GM19240 (cell line): ENCODE data around the gene C16orf54.
A peak's percentile ranks its signal among the peaks of the same experiment; 100 is the strongest.
"Not testable (repeated sequence)": the region's sequence is repeated elsewhere in the genome, so short reads cannot be mapped to it uniquely, and the experiment has no call there.

Experiments used
- DNase-seq: peaks from one replicate; pipeline ENCODE4 v3.0.0; 2011; ENCODE audit warnings: low spot score; ENCODE audit not compliant: insufficient read length

C16orf54 gene, protein sequence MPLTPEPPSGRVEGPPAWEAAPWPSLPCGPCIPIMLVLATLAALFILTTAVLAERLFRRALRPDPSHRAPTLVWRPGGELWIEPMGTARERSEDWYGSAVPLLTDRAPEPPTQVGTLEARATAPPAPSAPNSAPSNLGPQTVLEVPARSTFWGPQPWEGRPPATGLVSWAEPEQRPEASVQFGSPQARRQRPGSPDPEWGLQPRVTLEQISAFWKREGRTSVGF

DNA sequence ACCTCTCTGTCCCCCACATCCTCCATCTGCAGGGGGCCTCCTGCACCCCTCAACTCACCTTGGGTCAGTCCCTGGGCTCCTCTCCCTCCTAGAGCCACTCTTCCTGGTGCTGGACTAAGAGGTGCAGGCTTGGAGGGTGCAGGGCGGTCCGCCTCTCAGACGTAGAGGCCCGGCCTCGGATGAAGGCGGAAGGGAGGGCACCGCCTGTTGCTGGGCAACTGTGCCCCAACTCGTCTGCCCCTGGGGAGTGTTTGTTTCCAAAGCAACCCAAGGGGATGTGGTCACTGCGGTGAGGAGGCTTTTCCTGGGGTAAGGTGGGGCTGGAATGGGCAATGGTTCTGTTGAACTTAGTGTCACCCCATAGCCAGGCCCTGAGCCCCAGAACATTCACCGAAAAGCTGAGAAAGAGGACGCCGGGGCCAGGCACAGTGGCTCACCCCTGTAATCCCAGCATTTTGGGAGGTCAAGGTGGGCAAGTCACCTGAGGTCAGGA lies at the start of gene C16orf54:
Gene C16orf54 (minus strand): TSS at position 138 of the 493 bp plus-strand sequence. CDS start 1,039 bp downstream, outside the sequence.
- DNase-seq = peak; percentile 45

DNA sequence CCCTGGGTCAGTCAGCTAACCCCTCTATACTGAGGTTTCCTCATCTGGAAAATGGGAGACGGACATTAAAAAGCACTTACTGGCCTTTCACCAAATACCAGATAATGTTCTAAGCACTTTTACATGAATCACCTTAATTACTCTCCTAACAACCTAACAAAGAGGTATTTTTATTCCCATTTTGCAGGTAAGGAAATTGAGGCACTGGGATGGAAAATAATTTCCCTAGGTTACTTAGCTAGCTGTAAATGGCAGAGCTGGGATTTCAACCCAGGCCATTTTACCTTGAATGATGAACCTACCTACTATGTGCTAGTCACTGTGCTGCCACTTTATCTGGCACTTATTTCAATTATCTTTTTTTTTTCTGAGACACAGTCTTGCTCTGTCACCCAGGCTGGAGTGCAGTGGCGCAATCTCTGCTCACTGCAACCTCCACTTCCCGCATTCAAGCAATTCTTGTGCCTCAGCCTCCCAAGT lies 48.5 kb upstream of the C16orf54 start:
- DNase-seq = no peak

- DNase-seq = not testable (repeated sequence)
These were observed 47.4 kb upstream of the C16orf54 start for GRCh38 chr16:29793153-29793552.

- no peak for DNase-seq
These were observed 46.3 kb upstream of the C16orf54 start for GRCh38 chr16:29791845-29792807.

GRCh38 chr16:29790949-29791844 lies 45.4 kb upstream of the C16orf54 start:
- no peak for DNase-seq

GRCh38 chr16:29790183-29790948 lies 44.6 kb upstream of the C16orf54 start, which contains the start of gene KIF22:
Gene KIF22, plus strand, starts transcription at chr16:29790751. Its CDS starts 9 bp downstream, at chr16:29790760.
- peak; percentile 98 for DNase-seq

DNA sequence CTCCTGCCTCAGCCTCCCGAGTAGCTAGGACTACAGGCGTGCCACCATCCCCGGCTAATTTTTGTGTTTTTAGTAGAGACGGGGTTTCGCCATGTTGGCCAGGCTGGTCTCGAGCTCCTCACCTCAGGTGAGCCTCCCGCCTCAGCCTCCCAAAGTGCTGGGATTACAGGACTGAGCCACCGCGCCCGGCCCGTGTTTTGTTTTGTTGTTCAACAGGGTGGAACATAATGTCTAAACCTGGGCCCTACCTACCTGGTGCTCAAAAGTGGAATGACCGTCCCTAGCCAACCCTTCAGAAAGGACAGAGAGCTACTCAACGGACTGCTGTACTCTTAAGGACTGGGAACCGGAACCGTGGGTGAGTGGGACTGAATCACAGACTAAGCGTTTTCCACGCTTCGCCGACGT lies 44.0 kb upstream of the C16orf54 start:
- DNase-seq = no peak

DNA sequence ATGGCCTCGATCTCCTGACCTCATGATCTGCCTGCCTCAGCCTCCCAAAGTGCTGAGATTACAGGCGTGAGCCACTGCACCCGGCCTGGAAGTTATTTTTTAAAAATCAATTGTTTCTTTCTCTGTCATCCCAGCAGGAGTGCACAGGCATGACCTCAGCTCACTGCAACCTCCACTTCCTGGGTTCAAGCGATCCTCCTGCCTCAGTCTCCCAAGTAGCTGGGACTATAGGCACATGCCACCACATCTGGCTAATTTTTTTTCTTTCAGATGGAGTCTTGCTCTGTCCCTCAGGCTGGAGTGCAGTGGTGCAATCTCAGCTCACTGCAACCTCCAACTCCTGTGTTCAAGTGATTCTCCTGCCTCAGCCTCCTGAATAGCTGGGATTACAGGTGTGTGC lies 41.4 kb upstream of the C16orf54 start:
- not testable (repeated sequence) for DNase-seq

DNA sequence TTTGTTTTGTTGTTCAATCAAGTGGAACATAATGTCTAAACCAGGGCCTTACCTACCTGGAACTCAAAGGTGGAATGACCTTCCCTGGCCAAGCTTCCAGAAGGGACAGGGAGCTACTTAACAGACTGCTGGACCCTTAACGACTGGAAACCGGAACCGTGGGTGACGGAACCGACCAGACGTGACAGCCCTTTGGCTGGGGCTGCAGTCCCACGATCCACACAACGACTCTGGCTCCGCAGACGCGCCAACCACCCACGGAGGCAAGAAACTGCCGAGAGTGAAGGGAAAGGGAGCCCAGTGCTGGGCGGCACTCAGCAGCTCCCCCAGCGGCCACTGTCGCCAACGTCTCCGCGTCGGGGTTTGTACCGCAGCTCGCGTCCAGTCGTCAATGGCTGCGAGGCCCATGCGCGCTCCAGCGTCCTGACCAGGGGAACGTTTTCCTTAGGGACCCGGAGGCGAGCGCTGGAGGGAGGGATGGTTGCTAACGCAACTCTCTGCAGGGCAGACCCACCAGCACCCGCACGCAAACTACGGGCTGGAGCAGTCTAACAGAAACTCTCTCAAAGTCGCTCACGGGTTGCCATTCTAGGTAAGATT lies 39.2 kb upstream of the C16orf54 start:
- DNase-seq = no peak

- no peak for DNase-seq
These were observed 38.4 kb upstream of the C16orf54 start for GRCh38 chr16:29784157-29784556.

GRCh38 chr16:29783094-29783953 lies 37.5 kb upstream of the C16orf54 start:
- DNase-seq = not testable (repeated sequence)

DNA sequence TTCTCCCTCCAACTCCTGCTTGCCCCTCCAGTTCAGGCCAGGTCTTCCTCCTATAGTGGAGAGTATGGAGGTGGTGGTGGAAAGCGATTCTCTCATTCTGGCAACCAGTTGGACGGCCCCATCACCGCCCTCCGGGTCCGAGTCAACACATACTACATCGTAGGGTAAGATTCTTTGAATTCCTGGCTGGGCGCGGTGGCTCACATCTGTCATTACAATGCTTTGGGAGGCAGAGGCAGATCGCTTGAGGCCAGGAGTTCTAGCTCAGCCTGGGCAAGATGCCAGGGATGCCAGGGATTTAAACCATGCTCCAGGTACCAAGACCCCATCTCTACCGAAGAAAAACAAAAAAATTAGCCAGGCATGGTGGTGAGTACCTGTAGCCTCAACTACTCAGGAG lies 33.7 kb upstream of the C16orf54 start:
- DNase-seq = no peak

DNA sequence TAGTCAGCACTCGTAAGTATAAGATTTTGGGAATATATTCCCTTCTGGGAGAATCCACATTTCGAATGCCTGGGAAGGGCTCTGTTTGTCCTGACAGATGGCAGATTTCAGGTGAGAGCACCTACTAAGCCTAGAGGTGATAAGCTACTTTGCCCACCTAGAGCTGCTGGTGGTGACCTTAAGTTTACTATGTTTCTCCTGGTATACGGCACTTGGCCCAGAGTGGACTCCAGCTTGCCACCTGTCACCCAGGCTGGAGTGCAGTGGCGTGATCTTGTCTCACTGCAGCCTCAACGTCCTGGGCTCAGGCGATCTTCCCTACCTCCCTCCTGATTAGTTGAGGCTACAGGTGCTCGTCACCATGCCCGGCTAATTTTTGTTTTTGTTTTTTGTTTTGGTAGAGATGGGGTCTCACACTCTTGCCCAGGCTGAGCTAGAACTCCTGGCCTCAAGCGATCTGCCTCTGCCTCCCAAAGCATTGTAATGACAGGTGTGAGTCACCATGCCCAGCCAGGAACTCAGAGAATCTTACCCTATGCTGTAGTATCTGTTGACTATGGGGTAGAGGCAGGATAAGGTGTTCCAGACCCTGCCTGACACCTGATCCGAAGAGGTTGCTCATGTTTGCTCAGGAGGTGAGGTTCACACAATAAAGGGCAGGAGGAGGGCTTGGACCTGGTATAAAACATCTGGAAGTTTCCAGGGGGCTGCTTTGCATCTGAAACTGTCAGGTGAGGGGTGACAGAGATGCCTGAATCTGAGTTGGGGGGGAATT lies 32.0 kb upstream of the C16orf54 start, which contains the start of gene ZG16:
Gene ZG16 (plus strand): TSS at position 681 of the 775 bp plus-strand sequence. CDS start 1,011 bp downstream, outside the sequence.
- no peak for DNase-seq

GRCh38 chr16:29775742-29776408 lies 30.1 kb upstream of the C16orf54 start:
- no peak for DNase-seq

DNA sequence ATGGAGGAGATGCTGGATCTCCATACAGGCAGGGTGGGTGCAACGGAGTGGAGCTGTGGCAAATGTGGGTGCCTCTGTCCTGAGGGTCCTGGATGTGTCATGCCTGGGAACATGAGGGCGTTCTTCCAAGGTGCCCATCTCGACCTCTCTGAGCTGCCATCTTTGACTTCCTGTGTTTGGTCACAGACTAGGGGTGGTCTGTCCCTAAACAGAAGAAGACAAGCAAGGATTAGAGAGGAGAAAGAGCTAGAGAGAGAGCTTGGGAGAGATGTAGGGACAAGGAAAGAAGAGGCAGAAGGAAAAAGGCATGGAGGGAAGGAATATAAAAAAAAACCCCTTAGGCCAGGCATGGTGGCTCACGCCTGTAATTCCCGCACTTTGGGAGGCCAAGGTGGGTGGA lies 28.9 kb upstream of the C16orf54 start:
- no peak for DNase-seq

GRCh38 chr16:29772330-29772729 lies 26.5 kb upstream of the C16orf54 start:
- not testable (repeated sequence) for DNase-seq

- DNase-seq = no peak
These were observed 24.6 kb upstream of the C16orf54 start for GRCh38 chr16:29770250-29770929.
